Liver (tissue), 9 donors: ENCODE data around the gene NET1. TPM values are rescaled to one million over a fixed set of nuclear protein-coding genes. Genes with fewer than 3 reads are reported as not detected.

Experiments
- DNase-seq: peaks from one replicate; pipeline ENCODE4 v3.0.0-alpha.2; 2017; ENCODE audit warnings: low spot score
- H3K27ac ChIP-seq, 2 donors: one replicate each; pipeline ENCODE4 v1.7.0; 2013; ENCODE audit warnings: inconsistent platforms in 2 of 2, low read length in 2 of 2, control low read depth in 1 of 2, low read depth in 1 of 2, mild to moderate bottlenecking in 1 of 2
- H3K27me3 ChIP-seq, 4 donors: one replicate each; pipeline versions ENCODE4 v1.6.1 to v1.7.0; 2013; ENCODE audit warnings: low read length in 3 of 4, inconsistent platforms in 1 of 4, mild to moderate bottlenecking in 1 of 4, moderate library complexity in 1 of 4; ENCODE audit not compliant: control insufficient read depth in 4 of 4, insufficient read depth in 4 of 4
- H3K36me3 ChIP-seq, 4 donors: one replicate each; pipeline versions ENCODE4 v1.6.1 to v1.7.0; 2013; ENCODE audit warnings: low read length in 3 of 4, mild to moderate bottlenecking in 3 of 4, low read depth in 1 of 4, moderate library complexity in 1 of 4; ENCODE audit not compliant: control insufficient read depth in 4 of 4, insufficient read depth in 3 of 4
- H3K4me1 ChIP-seq, 4 donors: one replicate each; pipeline versions ENCODE4 v1.6.1 to v1.7.0; 2013; ENCODE audit warnings: low read length in 3 of 4, mild to moderate bottlenecking in 3 of 4, moderate library complexity in 1 of 4; ENCODE audit not compliant: control insufficient read depth in 4 of 4, insufficient read depth in 4 of 4
- H3K4me3 ChIP-seq, 3 donors: one replicate each; pipeline versions ENCODE4 v1.6.1 to v1.7.0; 2013; ENCODE audit warnings: low read length in 3 of 3, control low read depth in 1 of 3, low read depth in 1 of 3, mild to moderate bottlenecking in 1 of 3
- H3K9ac ChIP-seq, 2 donors: one replicate each; pipeline ENCODE4 v1.7.0; 2013; ENCODE audit warnings: low read length in 2 of 2, mild to moderate bottlenecking in 2 of 2, moderate library complexity in 2 of 2, control low read depth in 1 of 2, low read depth in 1 of 2
- H3K9me3 ChIP-seq, 4 donors: one replicate each; pipeline versions ENCODE4 v1.6.1 to v1.7.0; 2013; ENCODE audit warnings: low read length in 3 of 4; ENCODE audit not compliant: control insufficient read depth in 4 of 4
- EGR1 ChIP-seq, 2 donors: IDR thresholded peaks; 2 replicates each; pipeline ENCODE4 v1.6.1; 2016 to 2018; ENCODE audit warnings: antibody characterized with exemption in 2 of 2, low read depth in 2 of 2
- FOXA1 ChIP-seq: IDR thresholded peaks from 2 replicates; pipeline ENCODE4 v1.6.1; 2016; ENCODE audit warnings: antibody characterized with exemption
- FOXA2 ChIP-seq: IDR thresholded peaks from 2 replicates; pipeline ENCODE4 v1.6.1; 2016; ENCODE audit warnings: antibody characterized with exemption
- GABPA ChIP-seq, 2 donors: IDR thresholded peaks in 1 of 2; conservative IDR thresholded peaks in 1 of 2; 2 replicates each; pipeline ENCODE4 v1.6.1; 2016; ENCODE audit warnings: antibody characterized with exemption in 2 of 2, mild to moderate bottlenecking in 1 of 2, moderate library complexity in 1 of 2
- HNF4A ChIP-seq, 2 donors: conservative IDR thresholded peaks; 2 replicates each; pipeline ENCODE4 v1.6.1; 2016; ENCODE audit warnings: antibody characterized with exemption in 2 of 2, mild to moderate bottlenecking in 2 of 2
- HNF4G ChIP-seq: IDR thresholded peaks from 2 replicates; pipeline ENCODE4 v1.6.1; 2016; ENCODE audit warnings: antibody characterized with exemption
- JUND ChIP-seq, 2 donors: IDR thresholded peaks; 2 replicates each; pipeline ENCODE4 v1.6.1; 2016; ENCODE audit warnings: antibody characterized with exemption in 2 of 2
- NR2F2 ChIP-seq: IDR thresholded peaks from 2 replicates; pipeline ENCODE4 v1.6.1; 2016; ENCODE audit warnings: antibody characterized with exemption
- RAD21 ChIP-seq, 2 donors: IDR thresholded peaks; 2 replicates each; pipeline ENCODE4 v1.6.1; 2016; ENCODE audit warnings: antibody characterized with exemption in 2 of 2, mild to moderate bottlenecking in 2 of 2
- RXRA ChIP-seq, 2 donors: IDR thresholded peaks; 2 replicates each; pipeline ENCODE4 v1.6.1; 2017 to 2018; ENCODE audit warnings: antibody characterized with exemption in 2 of 2, mild to moderate bottlenecking in 1 of 2
- SP1 ChIP-seq: IDR thresholded peaks from 2 replicates; pipeline ENCODE4 v1.6.1; 2018; ENCODE audit warnings: antibody characterized with exemption, mild to moderate bottlenecking
- TAF1 ChIP-seq: conservative IDR thresholded peaks from 2 replicates; pipeline ENCODE4 v1.6.1; 2016; ENCODE audit warnings: antibody characterized with exemption, mild to moderate bottlenecking
- YY1 ChIP-seq: IDR thresholded peaks from 2 replicates; pipeline ENCODE4 v1.6.1; 2016; ENCODE audit warnings: antibody characterized with exemption, mild to moderate bottlenecking
- WGBS: extraction: QIAGEN DNeasy Blood & Tissue Kit; methylation state at CpG from one replicate; pipeline ENCODE4 v1.1.7; 2013; 5-methylcytosine and 5-hydroxymethylcytosine counted together
- polyA plus RNA-seq, 2 donors: library from polyadenylated mRNA; stranded (reverse) in 1 of 2; unstranded in 1 of 2; fragments of 200-250 nt in 1 of 2; fragments of >200 nt in 1 of 2; fragmentation: Nextera tagmentation in 1 of 2; extraction: Ambion mirVana in 1 of 2; gene quantifications; one replicate each; pipeline versions ENCODE4 v1.2.1 to v1.2.3, GENCODE V29; 2013 to 2015
- total RNA-seq, 2 donors: library from RNA; depleted of rRNA; stranded (reverse); fragments of >200 nt; gene quantifications; one replicate each; pipeline ENCODE4 v1.2.3, GENCODE V29; 2014
- TF ChIP-seq, protein P1 (sequence below): IDR thresholded peaks from 2 replicates; pipeline ENCODE4 v1.6.1; 2016; ENCODE audit warnings: antibody characterized with exemption
- TF ChIP-seq, protein P2 (sequence below): fragments of 150-350 bp; IDR thresholded peaks from 2 replicates; pipeline ENCODE4 v1.5.1; 2017; ENCODE audit warnings: improper control_type of control experiment, low read depth, low read length; ENCODE audit not compliant: missing input control
- TF ChIP-seq, protein P3 (sequence below): IDR thresholded peaks from 2 replicates; pipeline ENCODE4 v1.6.1; 2016; ENCODE audit warnings: antibody characterized with exemption
- TF ChIP-seq, protein P4 (sequence below): IDR thresholded peaks from 2 replicates; pipeline ENCODE4 v1.6.1; 2016; ENCODE audit warnings: antibody characterized with exemption, mild to moderate bottlenecking
- TF ChIP-seq, protein P5 (sequence below): IDR thresholded peaks from 2 replicates; pipeline ENCODE4 v1.6.1; 2016; ENCODE audit warnings: antibody characterized with exemption
- donor health status: healthy.
- donor health status: healthy.
- donor health status: healthy.
- donor health status: healthy.
- donor health status: healthy.

Gene NET1
- total and polyA plus RNA-seq, 4 donors = 16.2 to 38.6 (median 25.6) TPM

DNA sequence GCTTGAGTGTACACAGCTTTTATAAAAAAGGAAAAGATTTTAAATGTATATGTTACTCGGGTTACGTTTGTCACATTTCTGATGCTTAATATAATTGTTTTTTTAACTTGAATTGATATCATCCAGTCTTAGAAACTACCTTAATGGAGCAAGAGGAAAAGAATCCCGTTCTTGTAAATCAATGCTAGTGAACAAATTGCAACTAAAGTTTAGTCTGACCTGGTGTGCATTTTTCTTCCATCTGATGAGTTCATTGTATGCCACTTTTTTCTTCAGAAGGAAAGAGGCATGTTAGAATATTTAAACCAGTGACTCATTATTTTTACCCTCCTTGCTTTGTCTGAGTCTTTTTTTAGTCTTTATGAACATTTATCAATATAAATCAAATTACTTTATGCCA lies 34.7 kb downstream of the NET1 start (continued):
- TF ChIP-seq, protein P1, sequence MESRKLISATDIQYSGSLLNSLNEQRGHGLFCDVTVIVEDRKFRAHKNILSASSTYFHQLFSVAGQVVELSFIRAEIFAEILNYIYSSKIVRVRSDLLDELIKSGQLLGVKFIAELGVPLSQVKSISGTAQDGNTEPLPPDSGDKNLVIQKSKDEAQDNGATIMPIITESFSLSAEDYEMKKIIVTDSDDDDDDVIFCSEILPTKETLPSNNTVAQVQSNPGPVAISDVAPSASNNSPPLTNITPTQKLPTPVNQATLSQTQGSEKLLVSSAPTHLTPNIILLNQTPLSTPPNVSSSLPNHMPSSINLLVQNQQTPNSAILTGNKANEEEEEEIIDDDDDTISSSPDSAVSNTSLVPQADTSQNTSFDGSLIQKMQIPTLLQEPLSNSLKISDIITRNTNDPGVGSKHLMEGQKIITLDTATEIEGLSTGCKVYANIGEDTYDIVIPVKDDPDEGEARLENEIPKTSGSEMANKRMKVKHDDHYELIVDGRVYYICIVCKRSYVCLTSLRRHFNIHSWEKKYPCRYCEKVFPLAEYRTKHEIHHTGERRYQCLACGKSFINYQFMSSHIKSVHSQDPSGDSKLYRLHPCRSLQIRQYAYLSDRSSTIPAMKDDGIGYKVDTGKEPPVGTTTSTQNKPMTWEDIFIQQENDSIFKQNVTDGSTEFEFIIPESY = no peak
- TF ChIP-seq FOXA2 (no peak), RAD21 (IDR thresholded peaks at IDR 0.05) (no peak), FOXA1 (no peak)
- TF ChIP-seq, protein P2, sequence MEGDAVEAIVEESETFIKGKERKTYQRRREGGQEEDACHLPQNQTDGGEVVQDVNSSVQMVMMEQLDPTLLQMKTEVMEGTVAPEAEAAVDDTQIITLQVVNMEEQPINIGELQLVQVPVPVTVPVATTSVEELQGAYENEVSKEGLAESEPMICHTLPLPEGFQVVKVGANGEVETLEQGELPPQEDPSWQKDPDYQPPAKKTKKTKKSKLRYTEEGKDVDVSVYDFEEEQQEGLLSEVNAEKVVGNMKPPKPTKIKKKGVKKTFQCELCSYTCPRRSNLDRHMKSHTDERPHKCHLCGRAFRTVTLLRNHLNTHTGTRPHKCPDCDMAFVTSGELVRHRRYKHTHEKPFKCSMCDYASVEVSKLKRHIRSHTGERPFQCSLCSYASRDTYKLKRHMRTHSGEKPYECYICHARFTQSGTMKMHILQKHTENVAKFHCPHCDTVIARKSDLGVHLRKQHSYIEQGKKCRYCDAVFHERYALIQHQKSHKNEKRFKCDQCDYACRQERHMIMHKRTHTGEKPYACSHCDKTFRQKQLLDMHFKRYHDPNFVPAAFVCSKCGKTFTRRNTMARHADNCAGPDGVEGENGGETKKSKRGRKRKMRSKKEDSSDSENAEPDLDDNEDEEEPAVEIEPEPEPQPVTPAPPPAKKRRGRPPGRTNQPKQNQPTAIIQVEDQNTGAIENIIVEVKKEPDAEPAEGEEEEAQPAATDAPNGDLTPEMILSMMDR = no peak

DNA sequence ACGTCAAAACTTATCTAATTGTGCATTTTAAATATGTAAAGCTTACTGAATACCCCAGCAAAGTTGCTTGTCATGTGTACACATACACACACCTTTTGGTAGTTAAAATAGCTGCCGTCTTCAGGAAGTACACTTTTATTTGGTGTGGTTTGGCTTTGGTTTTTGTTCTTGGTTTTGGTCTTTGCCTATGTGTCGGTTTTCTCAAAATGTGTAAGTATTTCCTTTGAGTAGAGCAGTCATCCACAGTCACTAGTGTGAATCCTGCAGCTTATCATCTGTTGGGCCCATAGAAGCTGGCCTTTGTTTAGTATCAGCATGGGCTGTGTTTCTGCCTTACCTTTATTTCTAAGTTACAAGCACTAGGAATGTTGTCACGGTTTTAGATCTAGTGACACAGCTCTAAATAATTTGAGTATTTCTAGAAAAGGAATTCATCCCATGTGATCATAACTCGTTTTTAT lies 35.3 kb downstream of the NET1 start:
- 5% methylated on average over 5 of the region's 5 CpGs for WGBS
- H3K4me1 ChIP-seq = peaks cover 0 to 22% (median 9%) of the 10 kb centered on the region in 4 donors
- peak overlapping the region; percentile 92 to 100 for H3K9ac ChIP-seq
- H3K9me3 ChIP-seq = no peaks in the 10 kb centered on the region
- H3K4me3 ChIP-seq = peak overlapping the region; percentile 62 to 83 (median 77)
- H3K36me3 ChIP-seq = peaks cover 1 to 6% (median 4%) of the 10 kb centered on the region in 4 donors
- peak overlapping the region; percentile 80 to 81 for H3K27ac ChIP-seq
- TF ChIP-seq FOXA2 (no peak), RAD21 (IDR thresholded peaks at IDR 0.05) (no peak), TAF1 (no peak), SP1 (no peak)
- TF ChIP-seq, protein P3, sequence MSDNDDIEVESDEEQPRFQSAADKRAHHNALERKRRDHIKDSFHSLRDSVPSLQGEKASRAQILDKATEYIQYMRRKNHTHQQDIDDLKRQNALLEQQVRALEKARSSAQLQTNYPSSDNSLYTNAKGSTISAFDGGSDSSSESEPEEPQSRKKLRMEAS = no peak
- no peaks in the 10 kb centered on the region for H3K27me3 ChIP-seq
- no peak for DNase-seq

DNA sequence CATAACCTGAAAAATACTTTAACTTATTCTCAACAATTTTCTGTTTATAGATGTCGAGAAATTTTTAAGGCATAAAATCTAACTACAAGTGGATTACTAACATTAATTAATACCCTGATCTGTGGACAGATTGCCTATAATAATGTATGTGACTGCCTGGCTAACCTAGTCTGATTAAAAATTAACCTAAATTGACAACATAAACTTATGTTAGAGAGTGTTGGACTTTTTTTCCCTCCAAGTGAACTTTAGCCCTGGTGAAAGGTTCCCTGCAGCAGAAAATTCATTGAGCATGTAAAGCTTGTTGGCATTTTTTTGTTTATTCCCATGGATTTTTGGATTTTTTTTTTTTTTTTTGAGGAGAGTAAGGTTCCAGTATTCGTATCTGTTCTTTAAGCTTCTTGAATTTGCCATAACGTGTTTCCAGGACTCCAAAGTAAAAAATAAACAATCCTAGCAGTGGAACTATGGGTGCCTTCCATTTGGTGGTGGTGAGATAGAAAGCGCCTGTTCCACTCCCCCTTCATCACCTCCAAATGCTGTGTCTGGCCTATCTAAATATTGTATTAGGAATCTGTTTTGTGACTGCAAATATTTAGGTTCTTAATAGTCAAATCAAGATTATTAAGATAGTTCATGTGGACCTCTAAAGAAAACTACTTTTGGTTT lies 36.1 kb downstream of the NET1 start:
- Histone ChIP-seq H3K27me3 (no peaks in the 10 kb centered on the region), H3K4me1 (peaks cover 0 to 22% (median 9%) of the 10 kb centered on the region in 4 donors), H3K27ac (peak overlapping the region; percentile 80 to 81), H3K9me3 (no peaks in the 10 kb centered on the region), H3K9ac (peak overlapping the region; percentile 92 to 100), H3K4me3 (peak overlapping the region; percentile 62 to 83 (median 77)), H3K36me3 (peaks cover 1 to 14% (median 11%) of the 10 kb centered on the region in 4 donors)
- DNase-seq = no peak
- WGBS = 21% methylated on average over 4 of the region's 4 CpGs
- peak; percentile 46 for TF ChIP-seq SP1
- TF ChIP-seq HNF4A (conservative IDR thresholded peaks at IDR 0.05) = peak; percentile 95 to 98
- no peak for TF ChIP-seq EGR1 (IDR thresholded peaks at IDR 0.05; ENCODE audit: low read depth in 2 of 2)
- TF ChIP-seq HNF4G = peak; percentile 78
- peak; percentile 38 for TF ChIP-seq TAF1
- TF ChIP-seq, protein P1 = peak; percentile 66
- TF ChIP-seq FOXA2 = no peak
- TF ChIP-seq JUND (IDR thresholded peaks at IDR 0.05) = peak in 1 of 2 donors; percentile 23
- TF ChIP-seq RXRA (IDR thresholded peaks at IDR 0.05) = peak; percentile 29 to 79
- no peak for TF ChIP-seq NR2F2
- TF ChIP-seq FOXA1 = peak; percentile 20
- TF ChIP-seq, protein P3 = peak; percentile 62
- TF ChIP-seq, protein P4, sequence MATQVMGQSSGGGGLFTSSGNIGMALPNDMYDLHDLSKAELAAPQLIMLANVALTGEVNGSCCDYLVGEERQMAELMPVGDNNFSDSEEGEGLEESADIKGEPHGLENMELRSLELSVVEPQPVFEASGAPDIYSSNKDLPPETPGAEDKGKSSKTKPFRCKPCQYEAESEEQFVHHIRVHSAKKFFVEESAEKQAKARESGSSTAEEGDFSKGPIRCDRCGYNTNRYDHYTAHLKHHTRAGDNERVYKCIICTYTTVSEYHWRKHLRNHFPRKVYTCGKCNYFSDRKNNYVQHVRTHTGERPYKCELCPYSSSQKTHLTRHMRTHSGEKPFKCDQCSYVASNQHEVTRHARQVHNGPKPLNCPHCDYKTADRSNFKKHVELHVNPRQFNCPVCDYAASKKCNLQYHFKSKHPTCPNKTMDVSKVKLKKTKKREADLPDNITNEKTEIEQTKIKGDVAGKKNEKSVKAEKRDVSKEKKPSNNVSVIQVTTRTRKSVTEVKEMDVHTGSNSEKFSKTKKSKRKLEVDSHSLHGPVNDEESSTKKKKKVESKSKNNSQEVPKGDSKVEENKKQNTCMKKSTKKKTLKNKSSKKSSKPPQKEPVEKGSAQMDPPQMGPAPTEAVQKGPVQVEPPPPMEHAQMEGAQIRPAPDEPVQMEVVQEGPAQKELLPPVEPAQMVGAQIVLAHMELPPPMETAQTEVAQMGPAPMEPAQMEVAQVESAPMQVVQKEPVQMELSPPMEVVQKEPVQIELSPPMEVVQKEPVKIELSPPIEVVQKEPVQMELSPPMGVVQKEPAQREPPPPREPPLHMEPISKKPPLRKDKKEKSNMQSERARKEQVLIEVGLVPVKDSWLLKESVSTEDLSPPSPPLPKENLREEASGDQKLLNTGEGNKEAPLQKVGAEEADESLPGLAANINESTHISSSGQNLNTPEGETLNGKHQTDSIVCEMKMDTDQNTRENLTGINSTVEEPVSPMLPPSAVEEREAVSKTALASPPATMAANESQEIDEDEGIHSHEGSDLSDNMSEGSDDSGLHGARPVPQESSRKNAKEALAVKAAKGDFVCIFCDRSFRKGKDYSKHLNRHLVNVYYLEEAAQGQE = peak; percentile 53
- peak; percentile 63 for TF ChIP-seq YY1
- TF ChIP-seq, protein P5, sequence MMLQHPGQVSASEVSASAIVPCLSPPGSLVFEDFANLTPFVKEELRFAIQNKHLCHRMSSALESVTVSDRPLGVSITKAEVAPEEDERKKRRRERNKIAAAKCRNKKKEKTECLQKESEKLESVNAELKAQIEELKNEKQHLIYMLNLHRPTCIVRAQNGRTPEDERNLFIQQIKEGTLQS = no peak
- peak in 1 of 2 donors; percentile 53 for TF ChIP-seq RAD21 (IDR thresholded peaks at IDR 0.05)
- TF ChIP-seq GABPA (IDR thresholded peaks at IDR 0.05 in 1 of 2, conservative IDR thresholded peaks at IDR 0.05 in 1 of 2) = no peak
